Left forelimb (tissue), 1 donor: ENCODE results near the gene SLCO4A1.
"Not testable (repeated sequence)": the region's sequence is repeated elsewhere in the genome, so short reads cannot be mapped to it uniquely, and the experiment has no call there.

Experiments used
- DNase-seq: peaks from one replicate; pipeline ENCODE4 v3.0.0-alpha.2; 2018; ENCODE audit warnings: low spot score

Gene SLCO4A1

GRCh38 chr20:62665153-62665754 lies 23.0 kb downstream of the SLCO4A1 start:
- DNase-seq, result no peak

DNA sequence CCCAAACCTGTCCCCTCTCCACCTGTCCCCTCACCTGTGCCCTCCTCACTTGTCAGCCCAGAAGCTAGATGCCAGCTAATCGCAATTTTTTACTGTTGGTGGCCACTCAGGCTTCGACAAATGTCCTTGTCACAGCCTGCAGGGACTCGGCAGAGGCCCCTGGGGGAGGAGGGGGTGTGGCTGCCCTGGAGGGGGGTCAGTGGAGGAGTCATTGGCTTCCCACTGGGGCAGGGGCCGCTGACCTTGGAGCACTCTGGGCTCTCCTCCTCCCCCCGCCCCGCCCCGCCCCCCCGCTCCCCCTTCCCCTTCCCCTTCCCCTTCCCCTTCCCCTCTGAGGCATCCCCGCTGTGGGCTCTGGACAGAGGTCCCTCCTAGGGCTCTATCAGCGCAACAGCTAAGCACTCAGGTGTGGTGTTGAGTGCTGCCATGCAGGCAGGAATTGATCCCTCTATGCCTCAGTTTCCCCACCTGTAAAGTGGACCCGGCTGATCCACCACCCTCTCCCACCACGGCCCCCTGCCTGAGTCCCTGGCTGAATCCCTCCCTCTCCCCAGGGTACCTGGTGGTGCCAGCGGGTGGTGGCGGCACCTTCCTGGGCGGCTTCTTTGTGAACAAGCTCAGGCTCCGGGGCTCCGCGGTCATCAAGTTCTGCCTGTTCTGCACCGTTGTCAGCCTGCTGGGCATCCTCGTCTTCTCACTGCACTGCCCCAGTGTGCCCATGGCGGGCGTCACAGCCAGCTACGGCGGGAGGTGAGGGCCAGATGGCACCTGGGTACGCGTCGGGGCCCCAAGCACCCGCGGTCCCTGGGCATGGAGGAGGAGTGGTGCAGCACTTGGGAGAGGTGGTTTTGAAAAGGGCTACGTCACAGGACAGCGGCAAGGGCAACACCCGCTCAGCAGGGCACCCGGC lies 23.8 kb downstream of the SLCO4A1 start:
- DNase-seq, result no peak

DNA sequence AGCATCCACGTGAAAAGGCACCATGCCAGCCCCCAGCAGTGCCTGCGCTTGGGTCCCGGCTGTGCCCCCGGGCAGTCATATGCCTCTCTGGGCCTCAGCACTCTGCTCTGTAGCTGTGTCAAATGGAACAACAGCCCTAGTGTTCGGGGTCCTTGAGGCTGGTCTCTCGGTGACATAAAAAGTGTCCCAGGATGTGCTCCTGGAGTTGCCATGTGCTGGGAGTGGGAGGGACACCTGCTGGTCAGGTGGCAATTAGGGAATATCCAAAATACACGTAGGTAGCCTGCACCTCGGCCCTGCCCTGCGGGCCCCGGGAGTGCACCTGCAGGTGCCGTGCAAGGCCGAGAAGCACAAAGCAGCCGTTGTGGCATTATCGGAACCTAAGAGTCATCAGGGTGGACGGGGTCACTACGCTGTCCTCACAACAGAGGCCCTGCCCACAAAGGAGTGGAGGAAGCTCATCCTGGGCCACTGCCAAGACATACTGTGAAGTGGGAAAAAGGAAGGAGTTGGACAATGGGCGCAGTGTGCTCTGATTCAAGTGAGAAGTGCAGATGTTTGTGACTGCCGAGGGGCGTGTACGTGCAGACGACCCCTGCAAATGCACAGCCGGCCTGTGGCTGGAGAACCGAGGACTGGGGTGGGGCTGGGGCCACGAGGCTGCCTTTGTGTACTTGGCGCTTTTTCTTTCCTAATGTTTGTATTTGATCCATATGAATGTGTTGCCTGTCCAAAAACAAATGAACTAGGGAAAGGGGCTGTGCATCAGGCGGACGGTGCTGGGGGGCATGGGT lies 24.6 kb downstream of the SLCO4A1 start:
- DNase-seq, result no peak

- no peak for DNase-seq
Measured at GRCh38 chr20:62667530-62668440, 25.5 kb downstream of the SLCO4A1 start.

GRCh38 chr20:62668441-62669027 lies 26.2 kb downstream of the SLCO4A1 start:
- DNase-seq, result peak; percentile 82

DNA sequence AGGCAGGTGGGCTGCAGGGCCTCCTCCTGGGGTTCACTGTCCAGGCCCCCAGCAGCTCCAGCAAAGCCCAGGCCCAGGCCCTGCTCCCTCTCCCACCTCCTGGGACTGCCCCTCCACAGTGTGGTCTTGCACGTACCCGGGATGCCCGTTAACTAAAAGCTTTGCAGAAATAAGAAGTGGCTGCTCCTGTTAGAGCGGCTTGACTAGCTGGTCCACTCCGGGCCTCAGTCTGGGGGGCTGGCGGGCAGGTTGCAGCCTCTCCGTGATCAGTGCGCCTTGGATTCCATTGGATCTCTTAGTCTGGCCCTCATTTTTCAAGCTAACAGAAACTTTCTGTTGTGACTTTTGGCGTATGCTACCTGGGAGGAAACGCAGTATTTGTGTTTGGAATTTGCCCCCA lies 26.9 kb downstream of the SLCO4A1 start:
- DNase-seq, result no peak

DNA sequence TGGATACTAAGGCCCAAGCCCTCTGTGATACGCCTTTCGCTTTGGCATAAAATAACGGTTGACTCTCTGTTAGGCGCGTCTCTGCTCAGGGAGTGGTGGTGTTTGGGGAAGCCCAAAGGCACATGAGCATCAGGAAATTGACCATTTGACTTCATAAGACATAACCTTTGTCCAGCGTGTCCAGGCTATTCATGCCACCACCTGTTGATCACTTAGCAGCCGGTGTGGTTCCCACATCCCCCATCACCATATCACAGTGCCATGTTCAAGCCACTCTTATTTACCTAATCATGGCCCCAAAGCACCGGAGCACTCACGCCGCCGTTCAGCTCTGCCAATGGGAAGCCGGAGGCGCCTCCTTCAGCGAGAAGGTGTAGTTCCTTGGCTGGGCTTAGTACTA lies 27.9 kb downstream of the SLCO4A1 start:
- no peak for DNase-seq

DNA sequence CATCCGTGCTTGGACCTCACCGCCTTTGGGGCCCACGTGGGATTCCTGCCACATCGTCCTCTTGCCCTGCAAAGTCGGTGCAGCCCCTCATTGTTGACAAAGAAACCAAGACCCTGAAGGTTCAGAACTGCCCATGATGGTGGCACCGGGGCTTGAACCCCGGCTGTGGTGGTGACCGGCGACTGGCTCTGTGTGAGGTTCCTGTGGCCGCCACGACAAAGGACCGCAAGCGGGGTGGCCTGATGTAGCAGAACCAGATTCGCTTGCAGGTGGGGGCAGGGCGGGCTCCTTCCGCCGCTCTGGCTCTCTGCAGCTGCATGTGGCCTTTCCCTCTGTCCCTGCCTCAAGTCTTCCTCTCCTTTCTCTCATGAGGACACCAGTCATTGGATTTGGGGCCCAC lies 28.7 kb downstream of the SLCO4A1 start:
- no peak for DNase-seq

DNA sequence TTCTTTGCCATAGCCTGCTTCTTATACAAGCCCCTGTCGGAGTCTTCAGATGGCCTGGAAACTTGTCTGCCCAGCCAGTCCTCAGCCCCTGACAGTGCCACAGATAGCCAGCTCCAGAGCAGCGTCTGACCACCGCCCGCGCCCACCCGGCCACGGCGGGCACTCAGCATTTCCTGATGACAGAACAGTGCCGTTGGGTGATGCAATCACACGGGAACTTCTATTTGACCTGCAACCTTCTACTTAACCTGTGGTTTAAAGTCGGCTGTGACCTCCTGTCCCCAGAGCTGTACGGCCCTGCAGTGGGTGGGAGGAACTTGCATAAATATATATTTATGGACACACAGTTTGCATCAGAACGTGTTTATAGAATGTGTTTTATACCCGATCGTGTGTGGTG lies 29.5 kb downstream of the SLCO4A1 start:
- no peak for DNase-seq

GRCh38 chr20:62674370-62674769 lies 32.1 kb downstream of the SLCO4A1 start:
- no peak for DNase-seq

DNA sequence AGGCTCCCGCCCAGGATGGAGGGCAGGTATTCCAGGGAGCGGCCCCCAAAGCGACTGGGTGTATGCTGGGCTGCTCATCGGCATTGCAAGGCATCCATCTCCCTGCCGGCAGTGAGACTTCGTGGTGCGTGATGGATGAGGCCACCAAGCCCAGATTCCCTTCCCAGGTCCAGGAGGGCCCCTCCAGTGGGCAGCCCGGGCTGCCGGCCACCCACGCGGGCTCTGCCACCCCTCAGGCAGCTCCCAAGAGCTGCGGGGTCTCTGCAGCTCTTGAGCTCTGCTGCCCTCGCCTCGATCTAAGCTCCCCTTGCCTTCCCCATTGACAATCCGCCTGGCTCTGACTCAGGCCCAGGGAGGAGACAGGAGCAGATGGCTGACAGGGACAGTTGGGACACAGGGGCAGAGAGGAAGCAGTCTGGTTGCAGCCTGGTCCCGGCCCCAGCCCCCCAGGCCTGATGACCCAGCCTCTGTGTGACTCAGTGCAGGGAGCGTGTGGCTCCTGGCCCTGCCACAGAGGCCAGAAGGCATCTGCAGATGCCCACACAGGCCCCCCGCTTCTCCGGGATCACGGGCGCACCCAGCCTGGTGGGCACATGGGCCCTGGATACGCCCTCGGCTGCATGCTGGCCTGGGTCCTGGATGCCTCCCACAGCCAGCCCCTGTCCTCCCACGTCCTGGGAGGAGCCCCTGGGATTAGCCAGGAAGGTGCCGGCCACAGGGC lies 33.0 kb downstream of the SLCO4A1 start:
- DNase-seq, result no peak

DNA sequence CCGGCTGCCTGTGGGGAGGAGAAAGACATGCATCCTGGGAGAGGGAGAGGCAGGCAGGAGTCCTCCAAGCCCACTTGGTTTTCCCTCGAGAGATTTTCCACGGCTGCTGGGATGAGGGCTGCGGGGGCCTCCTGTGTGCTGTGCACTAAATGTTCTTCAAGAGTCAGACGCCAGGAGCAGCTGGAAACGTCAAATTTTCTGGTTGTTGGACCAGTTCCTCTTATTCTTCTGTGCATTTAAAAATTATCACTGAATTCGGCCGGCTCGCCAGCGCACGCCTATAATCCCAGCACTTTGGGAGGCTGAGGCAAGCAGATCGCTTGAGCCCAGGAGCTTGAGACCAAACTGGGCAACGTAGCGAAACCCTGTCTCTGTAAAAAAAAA lies 33.6 kb downstream of the SLCO4A1 start:
- DNase-seq, result no peak

DNA sequence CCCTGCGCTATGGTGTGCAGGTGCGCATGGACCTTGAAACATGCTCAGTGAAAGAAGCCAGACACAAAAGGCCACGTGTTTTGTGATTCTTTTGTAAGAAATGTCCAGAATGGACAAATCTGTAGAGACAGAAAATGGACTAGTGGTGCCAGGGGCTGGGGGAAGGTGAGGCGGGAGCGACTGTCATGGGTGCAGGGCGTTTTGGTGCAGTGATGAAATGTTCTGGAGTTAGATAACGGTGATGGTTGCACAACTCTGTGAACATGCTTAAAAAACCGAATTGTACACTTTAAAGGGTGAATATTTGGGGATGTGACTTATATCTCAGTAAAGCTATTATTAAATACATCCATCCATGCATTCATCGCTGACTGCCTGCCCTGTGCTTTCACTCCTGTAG lies 34.7 kb downstream of the SLCO4A1 start:
- DNase-seq, result no peak

DNA sequence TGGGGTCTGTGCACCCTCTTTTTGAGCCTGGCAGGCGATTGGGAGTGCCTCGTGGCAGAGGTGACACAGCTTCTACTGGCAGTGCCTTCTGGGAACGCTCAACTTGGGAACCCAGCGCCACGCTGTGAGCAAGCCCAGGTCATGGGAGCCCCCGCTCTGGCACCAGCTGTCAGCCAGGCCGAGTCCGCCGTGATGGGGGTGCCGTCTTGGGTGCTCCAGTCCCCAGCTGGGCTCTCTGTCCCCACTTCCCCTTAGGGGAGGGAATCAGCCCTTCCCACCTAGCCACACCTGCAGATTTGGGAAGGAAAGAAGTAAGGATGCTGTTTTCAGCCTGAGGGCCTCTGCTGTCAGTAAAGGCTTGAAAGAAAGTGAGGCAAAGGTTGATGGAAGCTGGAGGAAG lies 35.4 kb downstream of the SLCO4A1 start:
- DNase-seq, result no peak

GRCh38 chr20:62678553-62678952 lies 36.2 kb downstream of the SLCO4A1 start:
- DNase-seq, result no peak

GRCh38 chr20:62679978-62680589 lies 37.8 kb downstream of the SLCO4A1 start:
- no peak for DNase-seq

DNA sequence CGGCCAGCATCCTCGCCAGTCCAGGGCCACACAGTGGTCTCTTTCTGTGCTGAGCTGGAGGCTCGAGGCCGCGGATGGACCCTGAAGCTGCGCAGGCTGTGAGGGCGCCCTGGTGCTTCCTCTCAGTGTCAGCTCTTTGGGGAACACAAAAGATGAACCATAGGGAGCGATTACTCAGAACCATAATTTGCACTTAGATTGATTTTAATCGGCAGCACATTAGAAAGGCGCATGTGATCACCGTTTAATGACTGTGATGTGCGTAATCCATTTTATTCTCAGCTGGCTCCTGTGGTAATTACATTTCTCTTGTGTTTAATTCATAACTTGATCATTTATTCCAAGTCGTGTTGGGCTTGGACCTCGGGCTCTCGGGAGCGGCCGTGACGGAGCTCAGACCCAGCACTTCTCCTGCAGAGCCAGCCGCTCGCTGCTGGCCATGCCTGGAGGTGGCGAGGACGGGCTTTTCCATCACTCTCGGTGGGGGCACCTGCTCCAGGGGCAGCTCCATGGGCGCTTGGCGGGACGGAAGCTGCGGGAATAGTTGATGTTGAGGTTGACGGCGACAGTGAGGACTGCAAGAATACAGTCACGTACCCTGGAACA lies 40.7 kb downstream of the SLCO4A1 start:
- no peak for DNase-seq

DNA sequence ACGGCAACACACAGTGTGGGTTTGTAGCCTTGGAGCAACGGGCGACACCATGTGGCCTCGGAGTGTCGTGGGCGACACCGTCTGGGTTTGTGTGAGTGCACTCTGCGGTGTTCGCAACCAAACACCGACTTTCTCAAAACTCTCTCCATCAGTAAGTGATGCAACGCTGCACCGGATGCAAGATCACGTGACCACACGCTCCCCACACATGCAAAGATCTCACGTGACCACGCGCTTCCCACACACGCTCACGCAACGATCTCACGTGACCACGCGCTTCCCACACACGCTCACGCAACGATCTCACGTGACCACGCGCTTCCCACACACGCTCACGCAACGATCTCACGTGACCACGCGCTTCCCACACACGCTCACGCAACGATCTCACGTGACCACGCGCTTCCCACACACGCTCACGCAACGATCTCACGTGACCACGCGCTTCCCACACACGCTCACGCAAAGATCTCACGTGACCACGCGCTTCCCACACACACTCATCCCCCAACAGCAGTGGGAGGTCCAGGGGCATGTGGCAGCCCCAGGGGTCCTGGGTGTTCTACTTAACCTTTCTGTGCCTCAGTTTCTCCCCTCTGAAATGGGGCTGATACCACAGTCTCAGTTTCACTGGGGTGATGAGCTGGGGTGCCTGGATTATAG lies 41.5 kb downstream of the SLCO4A1 start:
- DNase-seq, result not testable (repeated sequence)

GRCh38 chr20:62684981-62685380 lies 42.7 kb downstream of the SLCO4A1 start:
- DNase-seq, result no peak
